GM19239 (cell line): ENCODE measurements around the gene BEST2.
"Not testable (repeated sequence)": the region's sequence is repeated elsewhere in the genome, so short reads cannot be mapped to it uniquely, and the experiment has no call there.

Experiments used
- DNase-seq: peaks from one replicate; pipeline ENCODE4 v3.0.0; 2011; ENCODE audit warnings: low spot score; ENCODE audit not compliant: insufficient read length
- FAIRE-seq: peaks from 2 replicates; lab custom pipeline; 2011; peaks lifted over from hg19 to GRCh38; lab: Jason Lieb, UNC

The BEST2 gene

DNA sequence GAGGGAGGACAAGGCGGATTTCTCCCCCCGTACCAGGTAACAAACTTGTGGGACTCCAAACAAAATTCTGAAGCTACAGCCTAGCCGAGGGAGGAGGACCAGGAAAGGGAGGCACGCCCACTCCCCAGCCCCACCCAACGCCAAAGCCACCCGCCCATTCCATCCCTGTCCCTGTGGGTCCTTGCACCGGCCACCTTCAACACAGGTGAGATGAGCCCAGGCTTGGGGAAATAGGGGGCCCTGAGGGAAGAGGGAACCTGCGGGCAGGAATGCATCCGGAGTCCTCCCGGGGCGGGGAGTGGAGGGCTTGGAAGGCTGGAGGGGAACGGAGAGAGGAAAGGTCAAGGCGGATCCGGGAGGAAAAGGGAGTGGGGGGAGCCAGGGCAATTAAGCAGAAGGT, at the start of gene BEST2:
Gene BEST2 (plus strand): TSS at position 157 of the 400 bp plus-strand sequence. CDS start 802 bp downstream, outside the sequence.
- DNase-seq = no peak
- no peak for FAIRE-seq

GRCh38 chr19:12703046-12703445, 48.5 kb upstream of the BEST2 start:
- no peak for DNase-seq
- no peak for FAIRE-seq

GRCh38 chr19:12705169-12705568, 46.4 kb upstream of the BEST2 start:
- no peak for DNase-seq
- FAIRE-seq = no peak

GRCh38 chr19:12705654-12706331, 45.8 kb upstream of the BEST2 start:
- no peak for FAIRE-seq
- DNase-seq = no peak

DNA sequence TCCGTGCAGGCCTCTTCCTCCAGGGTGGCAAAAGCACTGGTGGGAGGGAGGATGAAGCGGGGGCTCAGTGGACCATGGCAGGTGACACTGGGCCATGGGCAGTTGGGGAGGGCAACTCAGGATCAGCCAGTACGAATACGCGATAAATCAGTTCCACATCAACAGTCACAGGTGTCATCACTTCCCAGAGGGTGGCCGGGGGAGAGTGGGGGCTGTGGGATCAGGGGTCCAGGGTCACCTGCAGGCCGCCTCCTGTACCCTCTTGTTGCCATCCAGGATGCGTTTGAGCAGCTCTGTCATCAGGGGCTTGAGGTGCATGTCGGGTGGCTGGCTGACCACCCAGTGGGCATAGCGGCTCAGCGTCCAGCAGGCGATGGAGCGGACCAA, 45.3 kb upstream of the BEST2 start:
- FAIRE-seq (no peak), DNase-seq (no peak)

- no peak for DNase-seq
- FAIRE-seq = no peak
Observed at GRCh38 chr19:12708641-12709040, 43.0 kb upstream of the BEST2 start.

DNA sequence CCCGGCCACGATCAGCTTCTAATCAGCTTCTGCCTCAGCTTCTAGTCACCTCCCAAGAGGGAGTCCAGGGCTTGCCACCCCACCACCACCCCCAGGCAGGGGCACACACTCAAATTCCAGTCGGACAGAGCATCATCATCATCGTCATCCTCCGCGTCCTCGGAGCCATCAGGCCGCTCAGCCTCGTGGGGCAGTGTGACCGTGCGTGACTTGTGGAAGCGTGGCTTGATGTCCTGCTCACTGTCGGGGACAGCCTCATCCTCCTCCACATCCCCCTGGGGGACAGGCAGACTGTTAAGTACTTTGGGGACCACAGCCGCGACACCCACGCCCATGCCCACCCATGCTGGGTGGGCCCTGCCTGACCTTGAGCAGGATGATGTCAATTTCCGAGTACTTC, 40.4 kb upstream of the BEST2 start:
- FAIRE-seq = no peak

GRCh38 chr19:12712077-12712476, 39.5 kb upstream of the BEST2 start:
- FAIRE-seq, DNase-seq: not testable (repeated sequence)

More for the DNA sequence above, 40.4 kb upstream of the BEST2 start:
- no peak for DNase-seq

DNA sequence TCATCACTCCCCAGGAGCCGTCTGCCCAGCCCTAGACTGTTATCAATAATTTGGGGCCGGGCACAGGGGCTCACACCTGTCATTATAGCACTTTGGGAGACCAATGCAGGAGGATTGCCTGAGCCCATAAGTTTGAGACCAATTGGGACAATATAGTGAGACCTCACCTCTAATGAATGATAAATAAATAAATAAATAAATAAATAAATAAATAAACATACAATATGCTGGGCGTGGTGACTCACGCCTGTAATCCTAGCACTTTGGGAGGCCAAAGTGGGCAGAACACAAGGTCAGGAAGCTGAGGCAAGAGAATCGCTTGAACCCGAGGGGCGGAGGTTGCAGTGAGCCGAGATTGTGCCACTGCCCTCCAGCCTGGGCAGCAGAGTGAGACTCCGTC, 38.3 kb upstream of the BEST2 start:
- FAIRE-seq, DNase-seq: not testable (repeated sequence)

DNA sequence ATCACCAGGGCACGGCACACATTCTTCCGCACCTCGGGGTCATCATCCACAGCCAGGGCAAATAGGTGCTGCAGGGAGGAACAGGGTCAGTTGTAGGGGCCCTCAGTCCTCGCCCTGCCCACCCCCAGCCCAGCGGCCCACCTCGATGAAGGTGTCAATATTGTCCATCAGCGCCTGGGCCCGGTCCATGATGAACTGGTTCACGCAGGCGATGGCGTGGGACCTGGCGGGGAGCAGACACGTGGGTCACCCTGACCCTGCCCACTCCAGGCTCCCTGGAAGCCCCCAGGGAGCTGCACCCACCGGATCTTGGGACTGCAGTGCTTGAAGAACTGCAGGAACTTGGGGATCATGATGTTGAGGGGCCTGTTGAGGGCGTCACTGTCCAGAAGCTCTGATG, 36.5 kb upstream of the BEST2 start:
- DNase-seq = no peak
- no peak for FAIRE-seq

GRCh38 chr19:12715929-12716328, 35.7 kb upstream of the BEST2 start:
- DNase-seq = no peak
- FAIRE-seq = no peak

DNA sequence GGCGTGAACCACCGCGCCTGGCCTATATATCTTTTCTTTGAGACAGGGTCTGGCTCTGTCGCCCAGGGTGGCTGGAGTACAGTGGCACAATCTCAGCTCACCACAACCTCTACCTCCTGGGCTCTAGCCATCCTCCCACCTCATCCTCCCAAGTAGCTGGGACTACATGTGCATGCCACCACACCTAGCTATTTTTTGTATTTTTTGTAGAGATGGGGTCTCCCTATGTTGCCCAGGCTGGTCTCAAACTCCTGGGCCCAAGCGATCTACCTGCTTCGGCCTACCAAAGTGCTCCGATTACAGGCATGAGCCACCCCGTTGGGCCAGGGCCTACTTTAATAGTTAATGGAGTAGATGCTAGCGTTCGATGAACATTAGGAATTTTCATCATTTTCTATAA, 31.3 kb upstream of the BEST2 start:
- FAIRE-seq (no peak), DNase-seq (no peak)

DNA sequence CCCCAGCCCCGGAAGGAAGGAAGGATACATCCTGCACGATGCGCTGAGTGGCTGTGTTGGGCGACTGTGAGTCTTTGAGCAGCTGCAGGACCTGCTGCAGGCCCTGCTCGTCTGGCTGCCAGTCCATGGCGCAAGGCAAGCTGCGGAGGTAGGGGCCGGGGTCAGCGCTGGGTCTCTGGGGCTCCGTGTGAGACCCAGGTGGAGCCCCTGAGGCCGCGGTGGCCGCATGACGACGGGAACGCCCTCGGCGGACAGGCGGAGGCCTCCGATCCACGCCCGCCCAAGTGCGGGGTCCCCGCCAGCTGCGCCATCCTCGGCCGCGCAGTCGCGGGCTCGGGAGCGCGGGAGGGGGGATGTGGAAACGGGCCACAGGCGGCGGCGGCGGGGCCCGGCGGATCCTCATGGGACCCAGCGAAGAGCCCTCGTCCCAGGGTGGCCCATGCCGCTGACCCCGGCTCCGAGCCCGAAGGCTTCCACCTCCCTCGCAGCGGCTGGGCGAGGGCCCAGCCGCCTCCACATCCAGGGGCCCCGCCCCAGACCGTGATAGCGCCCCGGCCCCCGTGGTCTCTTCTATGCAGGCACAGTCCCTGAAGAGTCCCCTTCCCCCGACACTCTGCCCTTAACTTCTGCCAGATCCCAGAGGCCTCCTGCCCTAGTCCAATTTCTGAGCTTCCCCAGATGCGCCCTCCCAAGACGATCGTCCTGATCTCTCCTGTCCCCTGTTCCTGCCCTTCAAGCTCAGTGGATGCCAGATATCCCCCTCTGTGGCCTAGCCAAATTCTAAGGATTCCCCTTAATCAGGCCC, 30.5 kb upstream of the BEST2 start:
- no peak for FAIRE-seq
- DNase-seq = no peak

GRCh38 chr19:12721656-12722565, 29.7 kb upstream of the BEST2 start:
- peak; percentile 78 for DNase-seq

GRCh38 chr19:12722566-12723380, 28.8 kb upstream of the BEST2 start:
- DNase-seq (peak; percentile 99), FAIRE-seq (peak; percentile 95)

More at GRCh38 chr19:12721656-12722565, 29.7 kb upstream of the BEST2 start:
- FAIRE-seq = no peak

GRCh38 chr19:12723381-12723640, 28.3 kb upstream of the BEST2 start:
- no peak for DNase-seq
- FAIRE-seq = peak; percentile 49

DNA sequence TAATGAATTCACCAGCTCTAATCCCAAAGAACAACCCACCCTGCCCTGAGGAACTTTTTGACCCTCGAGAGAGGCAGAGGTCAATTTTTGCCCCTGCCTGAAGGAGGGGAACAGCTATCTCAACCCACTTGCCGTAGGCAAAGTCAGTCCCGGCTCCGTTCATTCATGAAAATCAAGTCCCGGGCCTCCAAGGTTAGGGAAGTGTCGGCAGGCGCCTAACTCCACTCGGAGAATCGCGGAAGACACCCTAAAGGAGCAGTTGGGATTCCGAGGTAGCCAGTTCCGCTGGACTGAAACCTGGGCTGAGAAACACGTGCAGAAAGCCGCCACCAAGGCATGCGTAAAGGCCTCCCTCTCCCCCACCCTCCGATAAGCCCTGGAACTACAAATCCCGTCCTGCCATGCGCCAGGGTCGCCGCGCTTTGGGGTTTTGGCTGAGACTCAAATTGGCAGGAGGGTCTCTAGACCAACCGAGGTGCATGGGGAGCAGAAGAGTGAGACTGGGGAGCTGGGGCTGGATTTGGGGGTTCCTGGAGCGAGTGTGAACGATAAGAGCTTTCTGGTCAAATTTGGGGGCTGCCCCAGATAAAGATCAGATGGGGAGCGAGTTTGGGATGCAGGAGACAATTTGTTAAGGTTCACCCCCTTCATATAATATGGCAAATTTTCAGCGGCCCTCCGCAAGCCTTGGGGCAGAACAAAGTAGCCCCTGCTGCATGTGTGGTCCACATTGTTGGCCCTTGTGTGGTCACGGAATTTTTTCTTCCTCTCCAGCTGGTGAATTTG, 27.8 kb upstream of the BEST2 start, which contains the start of gene TNPO2:
Gene TNPO2 (minus strand): TSS at position 292 of the 786 bp plus-strand sequence. CDS start 2,955 bp downstream, outside the sequence.
- peak; percentile 97 for FAIRE-seq

GRCh38 chr19:12725612-12726011, 26.0 kb upstream of the BEST2 start:
- not testable (repeated sequence) for DNase-seq, FAIRE-seq

More for the DNA sequence above, 27.8 kb upstream of the BEST2 start, which contains the start of gene TNPO2:
- peak; percentile 85 for DNase-seq

DNA sequence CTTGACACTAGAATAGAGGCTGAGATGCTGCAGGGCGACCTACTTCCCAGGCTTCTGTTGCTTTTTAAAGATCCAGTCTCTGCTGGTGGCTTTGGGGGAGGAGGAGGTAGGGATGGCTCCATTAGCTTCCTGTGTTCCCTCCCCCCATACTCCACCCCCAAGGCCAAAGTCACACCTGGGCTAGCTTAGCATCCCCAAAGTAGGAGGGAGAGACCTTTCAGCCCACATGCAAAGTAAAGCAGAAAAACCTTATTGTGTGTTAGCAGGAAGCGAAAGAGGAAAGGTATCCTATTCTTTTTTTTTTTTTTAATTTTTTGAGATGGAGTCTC, 24.6 kb upstream of the BEST2 start:
- FAIRE-seq = no peak
- DNase-seq = no peak
